ENCODE data around the gene UBE2Q1.

The UBE2Q1 gene

GRCh38 chr1:154575147-154575927, 16.9 kb upstream of the UBE2Q1 start:
- H3K27me3 ChIP-seq (ENCODE audit: low read depth, low read length): no peaks in the 10 kb centered on the region
- H2AFZ ChIP-seq (ENCODE audit: low read depth, low read length): no peak overlapping the region
- no peaks in the 10 kb centered on the region for H3K9me3 ChIP-seq (ENCODE audit: insufficient read depth, low read length)
- no peak overlapping the region for H3K4me2 ChIP-seq (ENCODE audit: low read length)
- H3K9ac ChIP-seq (ENCODE audit: low read length): no peak overlapping the region
- H3K4me3 ChIP-seq (ENCODE audit: low read length): no peak overlapping the region
- H3K4me1 ChIP-seq (ENCODE audit: low read length): no peaks in the 10 kb centered on the region
- H3K27ac ChIP-seq (ENCODE audit: low read length): no peak overlapping the region
- no peak for TF ChIP-seq CTCF (IDR thresholded peaks at IDR 0.05; ENCODE audit: low read depth, low read length)
- TF ChIP-seq EZH2phosphoT487 (IDR thresholded peaks at IDR 0.05; ENCODE audit: low read depth): no peak
- H4K20me1 ChIP-seq (ENCODE audit: insufficient read depth, low read length): no peaks in the 10 kb centered on the region
- H3K36me3 ChIP-seq (replicated peaks; ENCODE audit: low read depth, low read length): peaks cover 32% of the 10 kb centered on the region
- no peaks in the 10 kb centered on the region for H3K79me2 ChIP-seq (ENCODE audit: low read length)

GRCh38 chr1:154574716-154575115, 16.3 kb upstream of the UBE2Q1 start:
- no peak overlapping the region for H2AFZ ChIP-seq (ENCODE audit: low read depth, low read length)
- TF ChIP-seq CTCF (IDR thresholded peaks at IDR 0.05; ENCODE audit: low read depth, low read length): no peak
- no peak for TF ChIP-seq EZH2phosphoT487 (IDR thresholded peaks at IDR 0.05; ENCODE audit: low read depth)
- no peaks in the 10 kb centered on the region for H3K4me1 ChIP-seq (ENCODE audit: low read length)
- H4K20me1 ChIP-seq (ENCODE audit: insufficient read depth, low read length): no peaks in the 10 kb centered on the region
- H3K4me2 ChIP-seq (ENCODE audit: low read length): no peak overlapping the region
- H3K27ac ChIP-seq (ENCODE audit: low read length): no peak overlapping the region
- no peak overlapping the region for H3K4me3 ChIP-seq (ENCODE audit: low read length)
- H3K9ac ChIP-seq (ENCODE audit: low read length): no peak overlapping the region
- peaks cover 26% of the 10 kb centered on the region for H3K36me3 ChIP-seq (replicated peaks; ENCODE audit: low read depth, low read length)
- no peaks in the 10 kb centered on the region for H3K27me3 ChIP-seq (ENCODE audit: low read depth, low read length)
- H3K79me2 ChIP-seq (ENCODE audit: low read length): no peaks in the 10 kb centered on the region
- no peaks in the 10 kb centered on the region for H3K9me3 ChIP-seq (ENCODE audit: insufficient read depth, low read length)

GRCh38 chr1:154573168-154573510, 14.7 kb upstream of the UBE2Q1 start:
- Histone ChIP-seq H4K20me1 (ENCODE audit: insufficient read depth, low read length) (no peaks in the 10 kb centered on the region), H3K9me3 (ENCODE audit: insufficient read depth, low read length) (no peaks in the 10 kb centered on the region), H3K79me2 (ENCODE audit: low read length) (no peaks in the 10 kb centered on the region), H3K9ac (ENCODE audit: low read length) (no peak overlapping the region), H3K36me3 (replicated peaks; ENCODE audit: low read depth, low read length) (peaks cover 10% of the 10 kb centered on the region), H2AFZ (ENCODE audit: low read depth, low read length) (no peak overlapping the region), H3K27ac (ENCODE audit: low read length) (no peak overlapping the region), H3K4me1 (ENCODE audit: low read length) (no peaks in the 10 kb centered on the region), H3K4me3 (ENCODE audit: low read length) (no peak overlapping the region), H3K27me3 (ENCODE audit: low read depth, low read length) (no peaks in the 10 kb centered on the region), H3K4me2 (ENCODE audit: low read length) (no peak overlapping the region)
- no peak for TF ChIP-seq CTCF (IDR thresholded peaks at IDR 0.05; ENCODE audit: low read depth, low read length)
- no peak for TF ChIP-seq EZH2phosphoT487 (IDR thresholded peaks at IDR 0.05; ENCODE audit: low read depth)

- Histone ChIP-seq H3K9ac (ENCODE audit: low read length) (no peak overlapping the region), H3K36me3 (replicated peaks; ENCODE audit: low read depth, low read length) (peaks cover 5% of the 10 kb centered on the region), H3K4me2 (ENCODE audit: low read length) (no peak overlapping the region), H3K9me3 (ENCODE audit: insufficient read depth, low read length) (no peaks in the 10 kb centered on the region), H3K79me2 (ENCODE audit: low read length) (no peaks in the 10 kb centered on the region), H3K27me3 (ENCODE audit: low read depth, low read length) (no peaks in the 10 kb centered on the region), H3K4me1 (ENCODE audit: low read length) (no peaks in the 10 kb centered on the region), H4K20me1 (ENCODE audit: insufficient read depth, low read length) (no peaks in the 10 kb centered on the region), H2AFZ (ENCODE audit: low read depth, low read length) (no peak overlapping the region), H3K4me3 (ENCODE audit: low read length) (no peak overlapping the region), H3K27ac (ENCODE audit: low read length) (no peak overlapping the region)
- TF ChIP-seq CTCF (IDR thresholded peaks at IDR 0.05; ENCODE audit: low read depth, low read length): no peak
- TF ChIP-seq EZH2phosphoT487 (IDR thresholded peaks at IDR 0.05; ENCODE audit: low read depth): no peak
These were observed 14.2 kb upstream of the UBE2Q1 start for GRCh38 chr1:154572468-154573167.

Data from OCI-LY3 (cell line).